GM10266 (cell line): ENCODE measurements around the gene C5AR1.
"Not testable (repeated sequence)": the region's sequence is repeated elsewhere in the genome, so short reads cannot be mapped to it uniquely, and the experiment has no call there.

Source experiments
- DNase-seq: peaks from one replicate; pipeline ENCODE4 v3.0.0; 2012; ENCODE audit errors: extremely low spot score
- TF ChIP-seq, protein P1 (sequence below): IDR thresholded peaks from 2 replicates; pipeline ENCODE4 v1.5.1; 2012; ENCODE audit warnings: mild to moderate bottlenecking, low read depth; ENCODE audit not compliant: control insufficient read depth, insufficient read depth; ENCODE audit errors: missing control alignments

The C5AR1 gene

GRCh38 chr19:47362321-47362720 is 52.7 kb downstream of the C5AR1 start:
- TF ChIP-seq, protein P1, sequence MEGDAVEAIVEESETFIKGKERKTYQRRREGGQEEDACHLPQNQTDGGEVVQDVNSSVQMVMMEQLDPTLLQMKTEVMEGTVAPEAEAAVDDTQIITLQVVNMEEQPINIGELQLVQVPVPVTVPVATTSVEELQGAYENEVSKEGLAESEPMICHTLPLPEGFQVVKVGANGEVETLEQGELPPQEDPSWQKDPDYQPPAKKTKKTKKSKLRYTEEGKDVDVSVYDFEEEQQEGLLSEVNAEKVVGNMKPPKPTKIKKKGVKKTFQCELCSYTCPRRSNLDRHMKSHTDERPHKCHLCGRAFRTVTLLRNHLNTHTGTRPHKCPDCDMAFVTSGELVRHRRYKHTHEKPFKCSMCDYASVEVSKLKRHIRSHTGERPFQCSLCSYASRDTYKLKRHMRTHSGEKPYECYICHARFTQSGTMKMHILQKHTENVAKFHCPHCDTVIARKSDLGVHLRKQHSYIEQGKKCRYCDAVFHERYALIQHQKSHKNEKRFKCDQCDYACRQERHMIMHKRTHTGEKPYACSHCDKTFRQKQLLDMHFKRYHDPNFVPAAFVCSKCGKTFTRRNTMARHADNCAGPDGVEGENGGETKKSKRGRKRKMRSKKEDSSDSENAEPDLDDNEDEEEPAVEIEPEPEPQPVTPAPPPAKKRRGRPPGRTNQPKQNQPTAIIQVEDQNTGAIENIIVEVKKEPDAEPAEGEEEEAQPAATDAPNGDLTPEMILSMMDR: no peak
- no peak for DNase-seq

GRCh38 chr19:47363758-47364531 is 54.3 kb downstream of the C5AR1 start:
- DNase-seq: no peak
- TF ChIP-seq, protein P1: no peak

- DNase-seq: not testable (repeated sequence)
These were observed 55.8 kb downstream of the C5AR1 start for GRCh38 chr19:47365455-47365854.

- DNase-seq: no peak
- TF ChIP-seq, protein P1: no peak
These were observed 60.5 kb downstream of the C5AR1 start for GRCh38 chr19:47370045-47370611.

GRCh38 chr19:47371261-47371660 is 61.6 kb downstream of the C5AR1 start:
- TF ChIP-seq, protein P1: no peak
- no peak for DNase-seq
